NT2/D1 (cell line): ENCODE results near the gene GRIA4.

Source experiments
- SUZ12 ChIP-seq: IDR thresholded peaks from 2 replicates; pipeline ENCODE4 v1.6.1; 2011; ENCODE audit not compliant: insufficient read length, insufficient read depth; ENCODE audit errors: extremely low read depth
- YY1 ChIP-seq: IDR thresholded peaks from 2 replicates; pipeline ENCODE4 v1.6.1; 2011; ENCODE audit not compliant: insufficient read length, insufficient read depth

DNA sequence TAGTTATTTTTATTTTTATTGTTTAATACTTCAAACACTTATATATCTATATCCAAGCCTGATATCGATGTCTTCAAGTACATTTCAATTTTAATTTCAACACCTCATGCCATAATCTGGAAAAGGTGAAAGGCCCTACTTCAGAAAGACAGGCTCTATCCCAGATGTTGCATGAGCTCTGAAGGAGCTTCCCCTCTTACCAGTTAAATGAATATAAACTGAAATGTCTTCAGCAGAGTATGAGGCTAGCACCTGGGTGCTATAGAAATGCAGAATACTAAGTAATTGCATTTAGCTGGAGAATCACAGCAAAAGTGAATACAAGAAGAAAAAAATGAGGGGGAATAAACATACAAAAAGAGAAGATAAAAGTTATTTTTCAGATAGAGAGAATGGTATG lies 11.5 kb upstream of the GRIA4 start:
- no peak for TF ChIP-seq SUZ12
- TF ChIP-seq YY1: no peak
